ENCODE measurements around the gene SLC45A1. TPM values are rescaled to one million over a fixed set of nuclear protein-coding genes. Genes with fewer than 3 reads are reported as not detected.

SLC45A1 gene
- total RNA-seq, 1 experiment from 2014 or later, result not detected

GRCh38 chr1:8384577-8384976, 66.7 kb downstream of the SLC45A1 start:
- DNase-seq (ENCODE audit: low read depth), result peak; percentile 10

GRCh38 chr1:8386247-8386646, 68.3 kb downstream of the SLC45A1 start:
- no peak for DNase-seq (ENCODE audit: low read depth)

- DNase-seq (ENCODE audit: low read depth), result no peak
Observed at GRCh38 chr1:8388732-8389562, 71.0 kb downstream of the SLC45A1 start.

- DNase-seq (ENCODE audit: low read depth), result no peak
Observed at GRCh38 chr1:8389958-8390535, 72.1 kb downstream of the SLC45A1 start.

GRCh38 chr1:8390707-8391106, 72.8 kb downstream of the SLC45A1 start:
- DNase-seq (ENCODE audit: low read depth), result no peak

GRCh38 chr1:8392522-8392921, 74.6 kb downstream of the SLC45A1 start:
- no peak for DNase-seq (ENCODE audit: low read depth)

Small RNAs within 50 kb of the gene (small RNA-seq; reads per million reads assigned to genes)
- gene RF00019 (not detected), gene RNU6-991P (not detected)
